GM12801 (cell line): Measurements from ENCODE around the gene WWP2.

Experiments used
- CTCF ChIP-seq: IDR thresholded peaks from one replicate; pipeline ENCODE4 v1.5.1; 2011; ENCODE audit warnings: control low read depth; ENCODE audit not compliant: insufficient read length; ENCODE audit errors: extremely low read depth

The WWP2 gene

GRCh38 chr16:69724981-69725479, 37.1 kb upstream of the WWP2 start:
- TF ChIP-seq CTCF = no peak

GRCh38 chr16:69725480-69726312, 36.4 kb upstream of the WWP2 start:
- no peak for TF ChIP-seq CTCF

GRCh38 chr16:69726313-69727060, 35.6 kb upstream of the WWP2 start, which contains the start of gene NQO1:
TSS of gene NQO1 (minus strand) at chr16:69726560. CDS start at chr16:69726439, 121 bp downstream.
- no peak for TF ChIP-seq CTCF

- TF ChIP-seq CTCF = no peak
Measured at GRCh38 chr16:69727916-69728270, 34.2 kb upstream of the WWP2 start.

GRCh38 chr16:69732101-69732500, 30.0 kb upstream of the WWP2 start:
- no peak for TF ChIP-seq CTCF

GRCh38 chr16:69741519-69741918, 20.6 kb upstream of the WWP2 start:
- TF ChIP-seq CTCF = no peak

GRCh38 chr16:69741951-69742904, 19.9 kb upstream of the WWP2 start:
- no peak for TF ChIP-seq CTCF
